ENCODE measurements around the gene AP3D1.

GRCh38 chr19:2139385-2140137 is 11.8 kb downstream of the AP3D1 start:
- TF ChIP-seq, protein P1, sequence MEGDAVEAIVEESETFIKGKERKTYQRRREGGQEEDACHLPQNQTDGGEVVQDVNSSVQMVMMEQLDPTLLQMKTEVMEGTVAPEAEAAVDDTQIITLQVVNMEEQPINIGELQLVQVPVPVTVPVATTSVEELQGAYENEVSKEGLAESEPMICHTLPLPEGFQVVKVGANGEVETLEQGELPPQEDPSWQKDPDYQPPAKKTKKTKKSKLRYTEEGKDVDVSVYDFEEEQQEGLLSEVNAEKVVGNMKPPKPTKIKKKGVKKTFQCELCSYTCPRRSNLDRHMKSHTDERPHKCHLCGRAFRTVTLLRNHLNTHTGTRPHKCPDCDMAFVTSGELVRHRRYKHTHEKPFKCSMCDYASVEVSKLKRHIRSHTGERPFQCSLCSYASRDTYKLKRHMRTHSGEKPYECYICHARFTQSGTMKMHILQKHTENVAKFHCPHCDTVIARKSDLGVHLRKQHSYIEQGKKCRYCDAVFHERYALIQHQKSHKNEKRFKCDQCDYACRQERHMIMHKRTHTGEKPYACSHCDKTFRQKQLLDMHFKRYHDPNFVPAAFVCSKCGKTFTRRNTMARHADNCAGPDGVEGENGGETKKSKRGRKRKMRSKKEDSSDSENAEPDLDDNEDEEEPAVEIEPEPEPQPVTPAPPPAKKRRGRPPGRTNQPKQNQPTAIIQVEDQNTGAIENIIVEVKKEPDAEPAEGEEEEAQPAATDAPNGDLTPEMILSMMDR (IDR thresholded peaks at IDR 0.05) = no peak
- TF ChIP-seq POLR2A (IDR thresholded peaks at IDR 0.05) (no peak), EP300 (IDR thresholded peaks at IDR 0.05) (no peak)

Data from ovary (tissue), 3 donors.